ENCODE results near the gene KCNJ6.

Gene KCNJ6

GRCh38 chr21:37863842-37864241, 52.4 kb downstream of the KCNJ6 start:
- DNase-seq (ENCODE audit: low read depth): no peak

- DNase-seq (ENCODE audit: low read depth): no peak
These were observed 53.7 kb downstream of the KCNJ6 start for GRCh38 chr21:37862536-37862935.

GRCh38 chr21:37861561-37861960, 54.7 kb downstream of the KCNJ6 start:
- no peak for DNase-seq (ENCODE audit: low read depth)

GRCh38 chr21:37860416-37860815, 55.8 kb downstream of the KCNJ6 start:
- no peak for DNase-seq (ENCODE audit: low read depth)

GRCh38 chr21:37855647-37856625, 60.3 kb downstream of the KCNJ6 start:
- no peak for DNase-seq (ENCODE audit: low read depth)

- DNase-seq (ENCODE audit: low read depth): no peak
These were observed 61.0 kb downstream of the KCNJ6 start for GRCh38 chr21:37855271-37855646.

- no peak for DNase-seq (ENCODE audit: low read depth)
These were observed 66.7 kb downstream of the KCNJ6 start for GRCh38 chr21:37849506-37850102.

- no peak for DNase-seq (ENCODE audit: low read depth)
These were observed 67.4 kb downstream of the KCNJ6 start for GRCh38 chr21:37848721-37849490.

GRCh38 chr21:37845535-37845934, 70.7 kb downstream of the KCNJ6 start:
- DNase-seq (ENCODE audit: low read depth): no peak

- no peak for DNase-seq (ENCODE audit: low read depth)
These were observed 73.1 kb downstream of the KCNJ6 start for GRCh38 chr21:37843191-37843590.

GRCh38 chr21:37842163-37842919, 73.9 kb downstream of the KCNJ6 start:
- DNase-seq (ENCODE audit: low read depth): no peak

GRCh38 chr21:37837381-37837780, 78.9 kb downstream of the KCNJ6 start:
- no peak for DNase-seq (ENCODE audit: low read depth)

GRCh38 chr21:37835481-37835880, 80.8 kb downstream of the KCNJ6 start:
- DNase-seq (ENCODE audit: low read depth): no peak

GRCh38 chr21:37833301-37833700, 83.0 kb downstream of the KCNJ6 start:
- DNase-seq (ENCODE audit: low read depth): no peak

- no peak for DNase-seq (ENCODE audit: low read depth)
These were observed 86.8 kb downstream of the KCNJ6 start for GRCh38 chr21:37829447-37829846.

GRCh38 chr21:37828991-37829390, 87.3 kb downstream of the KCNJ6 start:
- DNase-seq (ENCODE audit: low read depth): no peak

GRCh38 chr21:37828556-37828955, 87.7 kb downstream of the KCNJ6 start:
- DNase-seq (ENCODE audit: low read depth): no peak

- DNase-seq (ENCODE audit: low read depth): no peak
These were observed 88.3 kb downstream of the KCNJ6 start for GRCh38 chr21:37827913-37828312.

- DNase-seq (ENCODE audit: low read depth): no peak
These were observed 94.3 kb downstream of the KCNJ6 start for GRCh38 chr21:37821786-37822450.

GRCh38 chr21:37821092-37821491, 95.2 kb downstream of the KCNJ6 start:
- no peak for DNase-seq (ENCODE audit: low read depth)

GRCh38 chr21:37819372-37819771, 96.9 kb downstream of the KCNJ6 start:
- DNase-seq (ENCODE audit: low read depth): no peak

All from stimulated activated CD8-positive, alpha-beta memory T cell treated with anti-CD3 and anti-CD28 coated beads, Interleukin-7, amount 100 ng/mL, for 24 hours (primary cell).